Measurements from ENCODE around the gene DYRK4.

Gene DYRK4

GRCh38 chr12:4564818-4565217, 2.8 kb downstream of the DYRK4 start:
- DNase-seq (ENCODE audit: low read depth in 2 of 2) = no peak

- DNase-seq (ENCODE audit: low read depth in 2 of 2) = no peak
Observed at GRCh38 chr12:4566474-4566873, 4.5 kb downstream of the DYRK4 start.

GRCh38 chr12:4567073-4567881, 5.3 kb downstream of the DYRK4 start:
- DNase-seq (ENCODE audit: low read depth in 2 of 2) = no peak

GRCh38 chr12:4569261-4569660, 7.3 kb downstream of the DYRK4 start:
- no peak for DNase-seq (ENCODE audit: low read depth in 2 of 2)

- DNase-seq (ENCODE audit: low read depth in 2 of 2) = no peak
Observed at GRCh38 chr12:4572680-4573079, 10.7 kb downstream of the DYRK4 start.

- DNase-seq (ENCODE audit: low read depth in 2 of 2) = no peak
Observed at GRCh38 chr12:4579305-4580102, 17.5 kb downstream of the DYRK4 start.

GRCh38 chr12:4580281-4580688, 18.3 kb downstream of the DYRK4 start:
- no peak for DNase-seq (ENCODE audit: low read depth in 2 of 2)

GRCh38 chr12:4584281-4584680, 22.3 kb downstream of the DYRK4 start:
- DNase-seq (ENCODE audit: low read depth in 2 of 2) = no peak

GRCh38 chr12:4584896-4585295, 22.9 kb downstream of the DYRK4 start:
- no peak for DNase-seq (ENCODE audit: low read depth in 2 of 2)

- DNase-seq (ENCODE audit: low read depth in 2 of 2) = no peak
Observed at GRCh38 chr12:4586500-4586899, 24.5 kb downstream of the DYRK4 start.

- DNase-seq (ENCODE audit: low read depth in 2 of 2) = no peak
Observed at GRCh38 chr12:4587108-4587507, 25.1 kb downstream of the DYRK4 start.

GRCh38 chr12:4588916-4589315, 26.9 kb downstream of the DYRK4 start:
- no peak for DNase-seq (ENCODE audit: low read depth in 2 of 2)

GRCh38 chr12:4589941-4590340, 27.9 kb downstream of the DYRK4 start:
- DNase-seq (ENCODE audit: low read depth in 2 of 2) = no peak

GRCh38 chr12:4591180-4591687, 29.2 kb downstream of the DYRK4 start:
- DNase-seq (ENCODE audit: low read depth in 2 of 2) = no peak

GRCh38 chr12:4595881-4596280, 33.9 kb downstream of the DYRK4 start:
- DNase-seq (ENCODE audit: low read depth in 2 of 2) = no peak

GRCh38 chr12:4603421-4603820, 41.4 kb downstream of the DYRK4 start:
- no peak for DNase-seq (ENCODE audit: low read depth in 2 of 2)

GRCh38 chr12:4603946-4604345, 41.9 kb downstream of the DYRK4 start:
- DNase-seq (ENCODE audit: low read depth in 2 of 2) = no peak

- peak; percentile 60 to 62 for DNase-seq (ENCODE audit: low read depth in 2 of 2)
Observed at GRCh38 chr12:4604684-4605193, 42.7 kb downstream of the DYRK4 start.

- DNase-seq (ENCODE audit: low read depth in 2 of 2) = no peak
Observed at GRCh38 chr12:4607056-4607455, 45.0 kb downstream of the DYRK4 start.

GRCh38 chr12:4609071-4609470, 47.1 kb downstream of the DYRK4 start:
- DNase-seq (ENCODE audit: low read depth in 2 of 2) = no peak

GRCh38 chr12:4610481-4610880, 48.5 kb downstream of the DYRK4 start:
- no peak for DNase-seq (ENCODE audit: low read depth in 2 of 2)

GRCh38 chr12:4615667-4616066, 53.7 kb downstream of the DYRK4 start:
- no peak for DNase-seq (ENCODE audit: low read depth in 2 of 2)

- no peak for DNase-seq (ENCODE audit: low read depth in 2 of 2)
Observed at GRCh38 chr12:4621511-4621910, 59.5 kb downstream of the DYRK4 start.

Measured in stimulated activated CD8-positive, alpha-beta memory T cell treated with anti-CD3 and anti-CD28 coated beads, Interleukin-2, amount 100 ng/mL, for 1 hour (primary cell).